NCI-H146 treated with DMSO at 0.1 percent for 48 hours (cell line): ENCODE results near the gene NFATC2IP.

Experiments
- DNase-seq: peaks from one replicate; lab custom pipeline; 2025; ENCODE audit not compliant: unreplicated experiment; lab: John Stamatoyannopoulos, UW

The NFATC2IP gene

GRCh38 chr16:28950648-28951409 lies at the start of gene NFATC2IP:
Gene NFATC2IP (plus strand): TSS chr16:28950937. CDS start chr16:28951012, 75 bp downstream.
- DNase-seq: peak; percentile 100

GRCh38 chr16:28901862-28902261 lies 48.9 kb upstream of the NFATC2IP start:
- DNase-seq: no peak

- no peak for DNase-seq
Observed at GRCh38 chr16:28902909-28903308, 47.8 kb upstream of the NFATC2IP start.

GRCh38 chr16:28903344-28904042 lies 47.2 kb upstream of the NFATC2IP start:
- DNase-seq: no peak

- DNase-seq: no peak
Observed at GRCh38 chr16:28904363-28904762, 46.4 kb upstream of the NFATC2IP start.

GRCh38 chr16:28904828-28905227 lies 45.9 kb upstream of the NFATC2IP start:
- no peak for DNase-seq

- no peak for DNase-seq
Observed at GRCh38 chr16:28905229-28905754, 45.4 kb upstream of the NFATC2IP start.

GRCh38 chr16:28905800-28906372 lies 44.9 kb upstream of the NFATC2IP start:
- DNase-seq: no peak

GRCh38 chr16:28910086-28911031 lies 40.4 kb upstream of the NFATC2IP start:
- DNase-seq: no peak

- DNase-seq: no peak
Observed at GRCh38 chr16:28912558-28912957, 38.2 kb upstream of the NFATC2IP start.

GRCh38 chr16:28913946-28914724 lies 36.6 kb upstream of the NFATC2IP start:
- no peak for DNase-seq

- DNase-seq: no peak
Observed at GRCh38 chr16:28915181-28915580, 35.6 kb upstream of the NFATC2IP start.

- no peak for DNase-seq
Observed at GRCh38 chr16:28917095-28917494, 33.6 kb upstream of the NFATC2IP start.

GRCh38 chr16:28918698-28919097 lies 32.0 kb upstream of the NFATC2IP start:
- DNase-seq: no peak

- no peak for DNase-seq
Observed at GRCh38 chr16:28923231-28923587, 27.5 kb upstream of the NFATC2IP start.

- DNase-seq: no peak
Observed at GRCh38 chr16:28923652-28924398, 26.9 kb upstream of the NFATC2IP start.

- no peak for DNase-seq
Observed at GRCh38 chr16:28924399-28924761, 26.4 kb upstream of the NFATC2IP start.

GRCh38 chr16:28924762-28925385 lies 25.9 kb upstream of the NFATC2IP start, which contains the start of gene RABEP2:
Gene RABEP2 (minus strand): TSS chr16:28925238. CDS start chr16:28925163, 75 bp downstream.
- DNase-seq: peak; percentile 99
